GM21528 (cell line): ENCODE data around the gene PPP1R9A.

ENCODE experiments used
- ATAC-seq: cut with Tn5 transposase; IDR thresholded peaks from one replicate; pipeline ENCODE4 v1.9.1; 2021; ENCODE audit warnings: mild to moderate bottlenecking, moderate library complexity; ENCODE audit not compliant: unreplicated experiment, low FRiP score

Gene PPP1R9A

GRCh38 chr7:95335093-95335492 is 427.7 kb downstream of the PPP1R9A start:
- no peak for ATAC-seq

- ATAC-seq: no peak
These were observed 431.4 kb downstream of the PPP1R9A start for GRCh38 chr7:95338832-95339231.

DNA sequence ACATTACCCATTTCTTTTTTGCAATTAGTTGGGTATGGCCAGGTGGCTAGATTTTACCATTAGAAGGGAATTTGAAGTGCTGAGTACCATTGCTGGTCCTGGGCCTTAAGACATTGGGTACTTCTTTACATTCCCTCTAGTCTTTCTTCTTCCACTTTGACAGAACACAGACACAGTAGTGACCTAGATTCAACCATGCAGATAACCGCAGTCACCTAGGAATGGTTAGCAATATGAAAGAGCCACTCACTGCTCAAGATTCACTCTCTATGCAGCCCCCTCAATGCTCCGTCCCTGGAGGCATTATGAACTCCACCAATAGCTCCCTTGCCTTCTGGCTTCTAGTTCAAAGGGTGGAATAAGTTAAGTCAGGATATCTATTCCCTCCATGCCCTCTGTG is 433.1 kb downstream of the PPP1R9A start:
- no peak for ATAC-seq

DNA sequence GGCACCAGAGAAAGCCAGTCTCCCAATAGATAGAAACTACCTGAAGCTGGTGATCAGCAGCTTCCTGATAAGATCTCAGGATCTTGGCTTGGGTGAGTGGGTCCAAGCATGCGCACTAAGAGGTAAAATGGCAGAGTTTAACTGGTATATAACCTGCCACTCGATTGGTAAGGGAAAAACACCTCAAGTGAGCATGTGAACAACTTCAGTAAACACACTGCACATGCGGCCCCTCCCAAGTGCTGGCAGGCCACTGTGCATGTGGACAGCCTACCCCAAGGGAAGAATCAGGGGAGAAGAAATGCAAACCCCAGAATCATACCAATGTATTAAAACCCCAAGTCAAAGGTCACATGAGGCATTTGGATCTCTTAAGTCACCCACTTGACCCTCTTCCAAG is 434.6 kb downstream of the PPP1R9A start:
- ATAC-seq: no peak

DNA sequence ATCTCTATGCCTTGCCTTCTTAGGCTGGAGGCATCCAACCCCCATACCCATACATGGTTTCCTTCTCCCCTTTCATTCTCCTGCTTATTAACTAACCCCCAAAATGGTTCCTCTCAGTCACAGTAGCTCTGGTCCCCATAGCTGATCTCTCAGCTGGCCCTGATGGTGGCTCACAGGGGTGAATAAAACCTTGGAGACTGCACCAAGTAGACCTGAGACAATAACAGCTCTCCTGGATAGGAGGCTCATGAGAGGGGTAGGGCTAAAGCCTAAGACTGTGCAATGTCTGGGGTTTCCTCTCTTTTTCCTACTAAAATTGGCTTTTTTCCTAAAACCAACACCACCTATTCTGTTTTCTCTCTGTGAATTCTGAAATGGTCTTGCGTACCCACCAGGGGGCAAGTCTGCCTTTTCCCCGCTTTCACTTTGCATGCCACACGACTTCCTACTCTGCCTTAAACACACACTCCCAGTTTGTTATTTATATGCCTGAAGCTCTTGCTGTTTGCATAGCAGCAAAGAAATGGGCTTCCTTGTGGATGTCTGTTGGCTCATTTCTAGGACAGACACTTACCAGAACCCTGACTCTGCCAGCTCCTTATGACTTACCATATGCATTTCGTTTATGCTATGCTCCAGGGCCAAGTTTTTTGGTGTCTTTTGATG is 435.4 kb downstream of the PPP1R9A start:
- ATAC-seq: no peak
